Natural killer cell (primary cell): Measurements from ENCODE around the gene SLC5A3. TPM values are rescaled to one million over a fixed set of nuclear protein-coding genes. Genes with fewer than 3 reads are reported as not detected.

Experiments used
- ATAC-seq, 3 donors: fragments of 150-1000 bp in 2 of 3; fragments of 200-7000 bp in 1 of 3; cut with Tn5 transposase; 1 replicate in 1 of 3; 2 replicates in 2 of 3; pipeline ENCODE4 v1.10.0; 2021; ENCODE audit warnings: mild to moderate bottlenecking in 2 of 3, moderate library complexity in 2 of 3
- DNase-seq, 2 donors: peaks; one replicate each; pipeline versions ENCODE4 v3.0.0 to v3.0.0-alpha.2; 2013 to 2021; ENCODE audit warnings: mixed read lengths in 1 of 2
- H3K27ac ChIP-seq: one replicate; pipeline ENCODE4 v1.5.1; 2013; ENCODE audit warnings: mild to moderate bottlenecking, low read length
- H3K27me3 ChIP-seq: one replicate; pipeline ENCODE4 v1.6.1; 2013; ENCODE audit warnings: low read length; ENCODE audit not compliant: control insufficient read depth, insufficient read depth
- H3K36me3 ChIP-seq: one replicate; pipeline ENCODE4 v1.6.1; 2013; ENCODE audit warnings: low read length; ENCODE audit not compliant: control insufficient read depth, insufficient read depth
- H3K4me1 ChIP-seq: one replicate; pipeline ENCODE4 v1.6.1; 2013; ENCODE audit warnings: low read length; ENCODE audit not compliant: control insufficient read depth, insufficient read depth
- H3K4me3 ChIP-seq: one replicate; pipeline ENCODE4 v1.5.1; 2013; ENCODE audit warnings: low read length
- H3K9me3 ChIP-seq: one replicate; pipeline ENCODE4 v1.6.1; 2013; ENCODE audit warnings: low read length; ENCODE audit not compliant: control insufficient read depth, insufficient read depth
- H3K27ac Mint-ChIP-seq, 2 donors: one replicate each; pipeline ENCODE4 v1.8.0; 2022; ENCODE audit warnings: mild to moderate bottlenecking in 2 of 2, mixed read lengths in 2 of 2, moderate library complexity in 1 of 2
- H3K27me3 Mint-ChIP-seq, 2 donors: one replicate each; pipeline ENCODE4 v1.8.0; 2022; ENCODE audit warnings: low read depth in 2 of 2, mixed read lengths in 2 of 2
- H3K36me3 Mint-ChIP-seq: one replicate; pipeline ENCODE4 v1.8.0; 2022; ENCODE audit warnings: mixed read lengths
- H3K4me1 Mint-ChIP-seq, 2 donors: one replicate each; pipeline ENCODE4 v1.8.0; 2022; ENCODE audit warnings: mixed read lengths in 2 of 2
- H3K4me3 Mint-ChIP-seq: one replicate; pipeline ENCODE4 v1.8.0; 2022; ENCODE audit warnings: mild to moderate bottlenecking, moderate library complexity, mixed read lengths
- H3K9me3 Mint-ChIP-seq, 2 donors: one replicate each; pipeline ENCODE4 v1.8.0; 2022; ENCODE audit warnings: mixed read lengths in 2 of 2
- CTCF ChIP-seq: fragments of 200-600 bp; IDR thresholded peaks from one replicate; pipeline ENCODE4 v1.8.0; 2022; ENCODE audit warnings: antibody characterized with exemption
- WGBS: methylation state at CpG from one replicate; pipeline ENCODE4 v1.1.7; 2013; ENCODE audit warnings: missing lambda C conversion rate; ENCODE audit not compliant: insufficient coverage; 5-methylcytosine and 5-hydroxymethylcytosine counted together
- intact Hi-C: fragments of 100-400 bp; cut with micrococcal nuclease; formaldehyde crosslinking; loops from one replicate; pipeline ENCODE4 v1.14.2; 2022
- total RNA-seq, 4 donors: library from RNA; stranded (reverse); fragments of 120-200 nt in 1 of 4; gene quantifications; one replicate each; pipeline versions ENCODE4 v1.2.3 to v1.2.4, GENCODE V29; 2013 to 2022

Gene SLC5A3
- total RNA-seq, 3 donors from 2014 or later (not counting 1 experiment from before 2014, with no cell fraction given) = 14.5 to 25.1 (median 17.9) TPM

DNA sequence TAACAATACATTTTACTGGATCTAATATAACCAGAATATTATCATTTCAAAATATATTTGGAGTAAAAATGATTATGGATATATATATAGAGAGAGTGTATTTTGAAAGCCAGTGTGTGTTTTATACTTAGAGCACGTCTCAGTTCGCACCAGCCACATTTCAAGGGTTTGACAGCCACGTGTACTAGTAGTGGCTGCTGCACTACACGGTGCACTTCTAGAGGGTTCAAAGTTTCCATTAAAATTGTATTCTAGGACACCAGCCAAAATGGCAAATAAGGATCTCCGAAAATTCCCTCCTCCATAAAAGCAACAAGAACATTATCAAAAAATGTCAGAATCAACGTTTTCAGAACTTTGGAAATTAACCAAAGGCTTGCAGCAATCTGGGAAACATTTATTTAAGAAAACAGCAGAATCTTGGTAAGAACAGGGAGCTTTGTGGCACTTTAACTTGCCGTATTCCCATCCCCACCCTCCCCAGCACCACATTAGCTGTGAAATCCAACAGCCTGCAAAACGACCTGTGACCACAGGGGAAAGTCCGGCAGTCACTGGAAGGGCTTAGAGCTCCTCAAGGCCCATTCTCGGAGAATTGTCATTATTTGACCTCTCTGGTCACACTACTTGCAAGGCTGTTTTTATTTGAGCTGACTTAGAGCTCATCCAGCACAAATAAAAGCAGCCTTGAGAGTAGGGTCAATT lies 33.5 kb upstream of the SLC5A3 start:
- no peak for DNase-seq
- no peaks in the 10 kb centered on the region for H3K4me1 ChIP-seq
- H3K9me3 ChIP-seq = no peaks in the 10 kb centered on the region
- peaks cover 0 to 5% of the 10 kb centered on the region in 2 donors for H3K4me1 Mint-ChIP-seq
- no peaks in the 10 kb centered on the region for H3K36me3 ChIP-seq
- no peak for TF ChIP-seq CTCF
- H3K9me3 Mint-ChIP-seq = no peaks in the 10 kb centered on the region
- no peak overlapping the region for H3K27ac Mint-ChIP-seq
- intact Hi-C loops = no loop called here
- H3K27me3 Mint-ChIP-seq = peaks cover 0 to 3% of the 10 kb centered on the region in 2 donors
- WGBS = 81% methylated on average over 10 of the region's 10 CpGs
- no peak overlapping the region for H3K4me3 Mint-ChIP-seq
- no peak overlapping the region for H3K27ac ChIP-seq
- H3K36me3 Mint-ChIP-seq = no peaks in the 10 kb centered on the region
- H3K4me3 ChIP-seq = no peak overlapping the region
- no peak for ATAC-seq
- no peaks in the 10 kb centered on the region for H3K27me3 ChIP-seq

DNA sequence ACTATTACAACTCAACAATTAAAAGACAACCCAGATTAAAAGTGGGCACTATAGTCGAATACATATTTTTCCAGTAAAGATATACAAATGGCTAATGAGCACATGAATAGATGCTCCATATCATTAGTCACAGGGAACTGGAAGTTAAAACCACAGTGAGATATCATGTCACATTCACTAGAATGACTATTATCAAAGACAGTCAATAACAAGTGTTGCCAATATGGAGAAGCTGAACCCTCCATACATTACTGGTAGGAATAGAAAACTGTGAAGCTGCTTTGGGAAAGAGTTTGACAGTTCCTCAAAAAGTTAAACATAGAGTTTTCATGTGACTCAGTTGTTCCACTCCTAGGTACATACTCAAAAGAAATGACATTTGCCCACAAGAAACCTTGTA lies 30.6 kb upstream of the SLC5A3 start:
- Mint-ChIP-seq H3K27me3 (no peaks in the 10 kb centered on the region), H3K27ac (peak overlapping the region in 1 of 2 donors; percentile 20), H3K36me3 (no peaks in the 10 kb centered on the region), H3K4me1 (peaks cover 6 to 13% of the 10 kb centered on the region in 2 donors), H3K9me3 (no peaks in the 10 kb centered on the region), H3K4me3 (no peak overlapping the region)
- no CpG with 5 or more reads among the region's 1 CpG for WGBS
- DNase-seq (no peak), ATAC-seq (no peak)
- no peaks in the 10 kb centered on the region for H3K36me3 ChIP-seq
- no peak overlapping the region for H3K27ac ChIP-seq
- H3K4me1 ChIP-seq = peaks cover 4% of the 10 kb centered on the region
- intact Hi-C loops = no loop called here
- no peak overlapping the region for H3K4me3 ChIP-seq
- no peaks in the 10 kb centered on the region for H3K9me3 ChIP-seq
- no peak for TF ChIP-seq CTCF
- H3K27me3 ChIP-seq = no peaks in the 10 kb centered on the region

DNA sequence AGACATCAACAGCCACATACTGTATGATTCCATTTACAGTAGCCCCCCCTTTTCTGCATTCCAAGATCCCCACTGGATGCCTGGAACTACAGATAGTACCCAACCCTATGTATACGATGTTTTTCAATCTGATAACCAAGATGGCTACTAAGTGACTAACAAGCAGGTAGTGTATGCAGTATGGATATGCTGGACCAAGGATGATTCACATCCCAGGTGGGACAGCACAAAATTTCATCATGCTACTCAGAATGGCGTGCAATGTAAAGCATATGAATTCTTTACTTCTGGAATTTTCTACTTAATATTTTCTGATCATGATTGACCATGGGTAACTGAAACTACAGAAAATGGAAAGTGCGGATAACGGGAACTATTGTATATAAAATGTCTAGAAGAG lies 30.0 kb upstream of the SLC5A3 start:
- Histone ChIP-seq H3K27me3 (no peaks in the 10 kb centered on the region), H3K36me3 (no peaks in the 10 kb centered on the region), H3K4me1 (peaks cover 4% of the 10 kb centered on the region), H3K4me3 (no peak overlapping the region), H3K27ac (no peak overlapping the region), H3K9me3 (no peaks in the 10 kb centered on the region)
- Mint-ChIP-seq H3K4me1 (peaks cover 6 to 8% of the 10 kb centered on the region in 2 donors), H3K9me3 (no peaks in the 10 kb centered on the region), H3K36me3 (no peaks in the 10 kb centered on the region), H3K4me3 (no peak overlapping the region), H3K27ac (no peak overlapping the region), H3K27me3 (no peaks in the 10 kb centered on the region)
- WGBS = 97% methylated on average over 4 of the region's 4 CpGs
- DNase-seq (no peak), ATAC-seq (no peak)
- TF ChIP-seq CTCF = no peak
- intact Hi-C loops = no loop called here

- Mint-ChIP-seq H3K36me3 (no peaks in the 10 kb centered on the region), H3K27me3 (no peaks in the 10 kb centered on the region), H3K4me1 (peaks cover 6 to 8% of the 10 kb centered on the region in 2 donors), H3K4me3 (peak overlapping the region; percentile 81), H3K27ac (peak overlapping the region; percentile 82 to 86), H3K9me3 (no peaks in the 10 kb centered on the region)
- intact Hi-C loops = loop anchor here (2.0 kb wide), 1 partner anchor 24 kb away; no protein-coding TSS in a partner anchor
- Histone ChIP-seq H3K27ac (peak overlapping the region; percentile 60), H3K9me3 (no peaks in the 10 kb centered on the region), H3K4me3 (peak overlapping the region; percentile 20), H3K4me1 (peaks cover 4% of the 10 kb centered on the region), H3K27me3 (no peaks in the 10 kb centered on the region), H3K36me3 (no peaks in the 10 kb centered on the region)
- no peak for TF ChIP-seq CTCF
- no peak for DNase-seq
- WGBS = 92% methylated on average over 1 of the region's 6 CpGs
- ATAC-seq = peak; percentile 83 to 96 (median 93)
Observed at GRCh38 chr21:34046917-34047316, 26.5 kb upstream of the SLC5A3 start.
